GM23338 (cell line): ENCODE measurements around the gene MTURN. TPM values are rescaled to one million over a fixed set of nuclear protein-coding genes. Genes with fewer than 3 reads are reported as not detected.

ENCODE experiments used
- ATAC-seq: fragments of 200-7000 bp; cut with Tn5 transposase; 3 replicates; pipeline ENCODE4 v1.9.1; 2020
- DNase-seq: peaks from one replicate; pipeline ENCODE4 v3.0.0-alpha.2; 2015; ENCODE audit warnings: low spot score
- H2AFZ ChIP-seq: fragments of 200-600 bp; sonication (generic); 2 replicates; pipeline ENCODE4 v1.8.0; 2016; ENCODE audit warnings: antibody characterized with exemption, mild to moderate bottlenecking, moderate library complexity
- H3F3A ChIP-seq: fragments of 200-600 bp; sonication (generic); replicated peaks from 2 replicates; pipeline ENCODE4 v1.8.0; 2017; ENCODE audit warnings: antibody characterized with exemption, mixed run types, low read depth
- H3K27ac ChIP-seq: fragments of 200-600 bp; sonication (generic); 2 replicates; pipeline ENCODE4 v1.6.1; 2016; ENCODE audit warnings: low read depth
- H3K27me3 ChIP-seq: fragments of 200-600 bp; sonication (generic); 2 replicates; pipeline ENCODE4 v1.8.0; 2016; ENCODE audit warnings: mild to moderate bottlenecking, mixed run types, moderate library complexity; ENCODE audit not compliant: insufficient read depth
- H3K36me3 ChIP-seq: fragments of 200-600 bp; sonication (generic); 2 replicates; pipeline ENCODE4 v1.8.0; 2016; ENCODE audit warnings: mild to moderate bottlenecking; ENCODE audit not compliant: insufficient read depth
- H3K4me1 ChIP-seq: fragments of 200-600 bp; sonication (generic); 2 replicates; pipeline ENCODE4 v1.8.0; 2016; ENCODE audit warnings: mild to moderate bottlenecking, moderate library complexity; ENCODE audit not compliant: insufficient read depth
- H3K4me2 ChIP-seq: fragments of 200-600 bp; sonication (generic); 2 replicates; pipeline ENCODE4 v1.7.1; 2017; ENCODE audit warnings: mixed run types
- H3K4me3 ChIP-seq: fragments of 200-600 bp; sonication (generic); 2 replicates; pipeline ENCODE4 v1.6.1; 2016; ENCODE audit warnings: mixed run types
- H3K79me2 ChIP-seq: fragments of 200-600 bp; sonication (generic); replicated peaks from 2 replicates; pipeline ENCODE4 v1.8.0; 2017; ENCODE audit warnings: mild to moderate bottlenecking; ENCODE audit not compliant: insufficient read depth
- H3K9me2 ChIP-seq: fragments of 200-600 bp; sonication (generic); 2 replicates; pipeline ENCODE4 v1.8.0; 2017; ENCODE audit not compliant: insufficient read depth
- H4K20me1 ChIP-seq: fragments of 200-600 bp; sonication (generic); replicated peaks from 2 replicates; pipeline ENCODE4 v1.8.0; 2017; ENCODE audit warnings: mild to moderate bottlenecking; ENCODE audit not compliant: insufficient read depth
- H3K27ac Mint-ChIP-seq: 2 replicates; pipeline ENCODE4 v1.8.0; 2020; ENCODE audit warnings: inconsistent platforms, mild to moderate bottlenecking, moderate library complexity, mixed read lengths
- H3K27me3 Mint-ChIP-seq: 3 replicates; pipeline ENCODE4 v1.8.0; 2022; ENCODE audit warnings: low read depth, mild to moderate bottlenecking, moderate library complexity, mixed read lengths, inconsistent platforms; ENCODE audit not compliant: insufficient read depth, poor library complexity
- H3K36me3 Mint-ChIP-seq: 3 replicates; pipeline ENCODE4 v1.8.0; 2021; ENCODE audit warnings: low read depth, mild to moderate bottlenecking, inconsistent platforms, moderate library complexity, mixed read lengths
- H3K4me1 Mint-ChIP-seq: 3 replicates; pipeline ENCODE4 v1.8.0; 2020; ENCODE audit warnings: mild to moderate bottlenecking, inconsistent platforms, mixed read lengths
- H3K4me3 Mint-ChIP-seq: 3 replicates; pipeline ENCODE4 v1.8.0; 2021; ENCODE audit warnings: moderate library complexity, mild to moderate bottlenecking, inconsistent platforms, mixed read lengths
- H3K9me3 Mint-ChIP-seq: 3 replicates; pipeline ENCODE4 v1.8.0; 2020; ENCODE audit warnings: moderate library complexity, mild to moderate bottlenecking, inconsistent platforms, mixed read lengths
- CREB1 ChIP-seq: fragments of 250-450 bp; sonication (Bioruptor Pico); IDR thresholded peaks from 2 replicates; pipeline ENCODE4 v1.5.0; 2020; ENCODE audit warnings: low read depth, mild to moderate bottlenecking, moderate library complexity
- ETS1 ChIP-seq: IDR thresholded peaks from 2 replicates; pipeline ENCODE4 v1.6.1; 2016; ENCODE audit warnings: antibody characterized with exemption
- EZH2phosphoT487 ChIP-seq: fragments of 200-600 bp; sonication (generic); IDR thresholded peaks from one replicate; pipeline ENCODE4 v1.8.1; 2018; ENCODE audit warnings: antibody characterized with exemption; ENCODE audit not compliant: unreplicated experiment
- JUNB ChIP-seq: IDR thresholded peaks from one replicate; pipeline ENCODE4 v1.6.1; 2016; ENCODE audit warnings: antibody characterized with exemption; ENCODE audit not compliant: unreplicated experiment
- NANOG ChIP-seq: IDR thresholded peaks from 2 replicates; pipeline ENCODE4 v1.6.1; 2016; ENCODE audit warnings: antibody characterized with exemption, borderline replicate concordance
- STAT1 ChIP-seq: IDR thresholded peaks from one replicate; pipeline ENCODE4 v1.6.1; 2016; ENCODE audit warnings: antibody characterized with exemption; ENCODE audit not compliant: unreplicated experiment
- ZNF114 ChIP-seq: fragments of 250-450 bp; sonication (Bioruptor Pico); IDR thresholded peaks from 2 replicates; pipeline ENCODE4 v1.5.0; 2020; ENCODE audit warnings: mild to moderate bottlenecking, moderate library complexity
- ZNF331 ChIP-seq: fragments of 250-450 bp; sonication (Bioruptor Pico); IDR thresholded peaks from 2 replicates; pipeline ENCODE4 v1.5.0; 2020; ENCODE audit warnings: low read depth, mild to moderate bottlenecking, moderate library complexity
- polyA plus RNA-seq: library from polyadenylated mRNA; unstranded; fragments of >200 nt; fragmentation: Nextera tagmentation; extraction: Ambion mirVana; gene quantifications from 2 replicates; pipeline ENCODE4 v1.2.1, GENCODE V29; 2016
- total RNA-seq: library from RNA; depleted of rRNA; stranded (reverse); fragments of >200 nt; shearing (Covaris generic); gene quantifications from 2 replicates; pipeline ENCODE4 v1.2.3, GENCODE V29; 2014
- TF ChIP-seq, protein P1 (sequence below), 2 experiments: fragments of 200-600 bp in 1 of 2; sonication (generic) in 1 of 2; conservative IDR thresholded peaks; 2 replicates each; pipeline versions ENCODE4 v1.5.1 to v1.6.1; 2016 to 2017; ENCODE audit warnings: antibody characterized with exemption in 2 of 2, low read depth in 2 of 2, mild to moderate bottlenecking in 2 of 2, moderate library complexity in 1 of 2

Gene MTURN
- total and polyA plus RNA-seq, 2 experiments from 2014 or later = 3.1 to 8.7 TPM

DNA sequence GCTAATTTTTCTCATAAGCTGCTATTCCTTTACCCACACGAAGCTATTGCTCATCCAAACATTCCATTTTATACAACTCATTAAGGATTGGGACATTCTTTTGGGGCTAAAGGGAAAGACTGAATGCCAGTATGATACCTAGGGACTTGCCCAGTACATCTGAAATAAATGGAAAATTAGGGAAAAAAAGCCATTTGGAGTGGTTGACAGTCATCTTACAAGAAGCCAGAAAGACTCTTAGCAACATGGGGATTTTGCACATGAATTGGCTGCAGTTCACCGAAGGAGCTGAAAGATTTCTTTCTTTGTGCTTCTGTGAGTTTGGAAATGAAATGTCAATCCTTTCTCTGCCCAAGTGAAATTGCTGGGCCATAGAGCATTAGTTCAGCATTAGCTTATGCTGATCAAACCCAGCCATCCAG, 43.3 kb upstream of the MTURN start (continued):
- TF ChIP-seq, protein P1, sequence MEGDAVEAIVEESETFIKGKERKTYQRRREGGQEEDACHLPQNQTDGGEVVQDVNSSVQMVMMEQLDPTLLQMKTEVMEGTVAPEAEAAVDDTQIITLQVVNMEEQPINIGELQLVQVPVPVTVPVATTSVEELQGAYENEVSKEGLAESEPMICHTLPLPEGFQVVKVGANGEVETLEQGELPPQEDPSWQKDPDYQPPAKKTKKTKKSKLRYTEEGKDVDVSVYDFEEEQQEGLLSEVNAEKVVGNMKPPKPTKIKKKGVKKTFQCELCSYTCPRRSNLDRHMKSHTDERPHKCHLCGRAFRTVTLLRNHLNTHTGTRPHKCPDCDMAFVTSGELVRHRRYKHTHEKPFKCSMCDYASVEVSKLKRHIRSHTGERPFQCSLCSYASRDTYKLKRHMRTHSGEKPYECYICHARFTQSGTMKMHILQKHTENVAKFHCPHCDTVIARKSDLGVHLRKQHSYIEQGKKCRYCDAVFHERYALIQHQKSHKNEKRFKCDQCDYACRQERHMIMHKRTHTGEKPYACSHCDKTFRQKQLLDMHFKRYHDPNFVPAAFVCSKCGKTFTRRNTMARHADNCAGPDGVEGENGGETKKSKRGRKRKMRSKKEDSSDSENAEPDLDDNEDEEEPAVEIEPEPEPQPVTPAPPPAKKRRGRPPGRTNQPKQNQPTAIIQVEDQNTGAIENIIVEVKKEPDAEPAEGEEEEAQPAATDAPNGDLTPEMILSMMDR (conservative IDR thresholded peaks at IDR 0.05; ENCODE audit: low read depth in 2 of 2) = no peak
- no peak for TF ChIP-seq EZH2phosphoT487
- no peak for TF ChIP-seq ETS1
- no peak for TF ChIP-seq ZNF114 (CRISPR knock-in tag)
- TF ChIP-seq ZNF331 (CRISPR knock-in tag) = no peak
- no peak for TF ChIP-seq JUNB
- no peak for TF ChIP-seq NANOG

DNA sequence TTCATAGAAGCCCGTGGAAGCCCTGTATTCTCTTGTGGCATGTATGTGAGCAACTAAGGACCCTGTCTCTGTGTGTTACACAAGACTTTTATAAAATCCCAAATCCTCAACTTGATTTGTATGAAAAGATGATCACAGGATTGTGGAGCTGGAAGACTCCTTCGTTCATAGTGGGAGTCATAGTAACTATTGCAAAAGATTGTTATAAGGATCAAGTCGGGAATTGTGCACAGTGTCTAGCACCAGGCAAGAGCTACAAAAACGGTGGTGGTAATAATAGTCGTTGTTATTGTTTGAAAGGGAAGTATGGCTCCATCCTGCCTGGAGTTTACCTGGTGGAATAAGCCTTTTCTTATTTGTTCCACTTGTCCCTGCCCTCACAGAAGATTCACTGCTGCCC, 42.8 kb upstream of the MTURN start:
- Mint-ChIP-seq H3K27me3 (no peaks in the 10 kb centered on the region), H3K9me3 (peaks cover 19% of the 10 kb centered on the region), H3K4me3 (no peak overlapping the region), H3K27ac (no peak overlapping the region), H3K4me1 (peaks cover 11% of the 10 kb centered on the region; the same call in 2 of the 3 replicates), H3K36me3 (peaks cover 27% of the 10 kb centered on the region)
- no peak for TF ChIP-seq NANOG
- no peak for TF ChIP-seq CREB1
- TF ChIP-seq, protein P1 (conservative IDR thresholded peaks at IDR 0.05; ENCODE audit: low read depth in 2 of 2) = no peak
- no peak for TF ChIP-seq ZNF114 (CRISPR knock-in tag)
- no peak for TF ChIP-seq ZNF331 (CRISPR knock-in tag)
- no peak for TF ChIP-seq STAT1
- no peak for TF ChIP-seq EZH2phosphoT487
- TF ChIP-seq ETS1 = no peak
- DNase-seq (no peak), ATAC-seq (no peak)
- Histone ChIP-seq H3K4me2 (no peak overlapping the region), H3K4me3 (no peak overlapping the region), H3K36me3 (no peaks in the 10 kb centered on the region), H3K9me2 (no peaks in the 10 kb centered on the region), H2AFZ (no peak overlapping the region), H3K27me3 (no peaks in the 10 kb centered on the region), H4K20me1 (peaks cover 7% of the 10 kb centered on the region; the same call in 1 of the 2 replicates), H3K4me1 (no peaks in the 10 kb centered on the region), H3K27ac (no peak overlapping the region), H3K79me2 (no peaks in the 10 kb centered on the region), H3F3A (no peaks in the 10 kb centered on the region)
